Common myeloid progenitor, CD34-positive (primary cell): ENCODE measurements around the gene PLEKHA3.

Experiments
- CTCF ChIA-PET: fragments of 350-600 bp; sonication (Branson Sonifier 250); formaldehyde crosslinking; loops from one replicate; lab custom pipeline; 2021; ENCODE audit warnings: antibody characterized with exemption; lab: Charles Lee
- POLR2A ChIA-PET: fragments of 350-600 bp; sonication (Branson Sonifier 250); formaldehyde crosslinking; loops from one replicate; lab custom pipeline; 2021; ENCODE audit warnings: antibody characterized with exemption; lab: Charles Lee
- DNase-seq, 3 donors: peaks; one replicate each; pipeline versions ENCODE4 v3.0.0 to v3.0.0-alpha.2; 2013
- H3K27ac ChIP-seq, 2 experiments: 1 replicate in 1 of 2; 2 replicates in 1 of 2; pipeline ENCODE4 v1.7.0; 2013; ENCODE audit warnings: inconsistent platforms in 2 of 2, low read length in 2 of 2, mild to moderate bottlenecking in 2 of 2, low read depth in 1 of 2, moderate library complexity in 1 of 2; ENCODE audit not compliant: severe bottlenecking in 2 of 2, insufficient read depth in 1 of 2, poor library complexity in 1 of 2
- H3K27me3 ChIP-seq, 5 experiments: replicated peaks in 2 of 5; 1 replicate in 3 of 5; 2 replicates in 2 of 5; pipeline versions ENCODE4 v1.6.1 to v1.7.0; 2013; ENCODE audit warnings: low read length in 4 of 5, mild to moderate bottlenecking in 2 of 5, moderate library complexity in 2 of 5, inconsistent platforms in 1 of 5; ENCODE audit not compliant: insufficient read depth in 5 of 5, control insufficient read depth in 4 of 5
- H3K36me3 ChIP-seq, 4 experiments: 1 replicate in 2 of 4; 2 replicates in 2 of 4; pipeline versions ENCODE4 v1.6.1 to v1.7.0; 2013; ENCODE audit warnings: low read length in 3 of 4, control low read depth in 1 of 4, mild to moderate bottlenecking in 1 of 4; ENCODE audit not compliant: control insufficient read depth in 4 of 4, insufficient read depth in 4 of 4
- H3K4me1 ChIP-seq, 4 experiments: 1 replicate in 3 of 4; 2 replicates in 1 of 4; pipeline versions ENCODE4 v1.6.1 to v1.7.1; 2013; ENCODE audit warnings: low read length in 3 of 4, mild to moderate bottlenecking in 3 of 4, control low read depth in 1 of 4, inconsistent platforms in 1 of 4, moderate library complexity in 1 of 4; ENCODE audit not compliant: control insufficient read depth in 4 of 4, insufficient read depth in 4 of 4; ENCODE audit errors: control extremely low read depth in 1 of 4
- H3K4me3 ChIP-seq, 7 experiments: 1 replicate in 4 of 7; 2 replicates in 3 of 7; pipeline versions ENCODE4 v1.5.1 to v1.7.0; 2013; ENCODE audit warnings: mild to moderate bottlenecking in 7 of 7, low read length in 6 of 7, moderate library complexity in 6 of 7, inconsistent platforms in 2 of 7, low read depth in 2 of 7, control low read depth in 1 of 7; ENCODE audit not compliant: insufficient read depth in 4 of 7, control insufficient read depth in 1 of 7; ENCODE audit errors: extremely low read depth in 1 of 7
- H3K9me3 ChIP-seq, 5 experiments: 1 replicate in 4 of 5; 2 replicates in 1 of 5; pipeline versions ENCODE4 v1.6.1 to v1.7.1; 2013; ENCODE audit warnings: low read length in 4 of 5, mild to moderate bottlenecking in 2 of 5, inconsistent platforms in 1 of 5, low read depth in 1 of 5, moderate library complexity in 1 of 5; ENCODE audit not compliant: control insufficient read depth in 4 of 5, insufficient read depth in 2 of 5; ENCODE audit errors: control extremely low read depth in 1 of 5
- WGBS: methylation state at CpG from one replicate; pipeline ENCODE4 v1.1.5; 2013; ENCODE audit not compliant: insufficient coverage; 5-methylcytosine and 5-hydroxymethylcytosine counted together

Gene PLEKHA3

GRCh38 chr2:178491612-178492011 lies 11.4 kb downstream of the PLEKHA3 start:
- Histone ChIP-seq H3K9me3 (no peaks in the 10 kb centered on the region), H3K36me3 (peaks cover 29 to 64% (median 45%) of the 10 kb centered on the region in 4 experiments), H3K4me1 (no peaks in the 10 kb centered on the region), H3K4me3 (no peak overlapping the region), H3K27ac (no peak overlapping the region), H3K27me3 (no peaks in the 10 kb centered on the region)
- no peak for DNase-seq
- ChIA-PET CTCF (interaction anchor here (1.0 to 2.4 kb wide), 3 partner anchors 9 to 12 kb away, joined by 3 to 7 read pairs (median 4); no protein-coding TSS in a partner anchor), POLR2A (no interaction called here)
- 99% methylated on average over 6 of the region's 6 CpGs for WGBS

- no peak for DNase-seq
- Histone ChIP-seq H3K27ac (no peak overlapping the region), H3K4me1 (no peaks in the 10 kb centered on the region), H3K36me3 (peaks cover 31 to 77% (median 49%) of the 10 kb centered on the region in 4 experiments), H3K9me3 (no peaks in the 10 kb centered on the region), H3K27me3 (no peaks in the 10 kb centered on the region), H3K4me3 (no peak overlapping the region)
- CTCF ChIA-PET: interaction anchor here (1.1 to 1.8 kb wide), 2 partner anchors 34 to 81 kb away, joined by 3 to 4 read pairs; no protein-coding TSS in a partner anchor
- 93% methylated on average over 3 of the region's 4 CpGs for WGBS
- POLR2A ChIA-PET: no interaction called here
Observed at GRCh38 chr2:178496049-178496448, 15.8 kb downstream of the PLEKHA3 start.

- ChIA-PET CTCF (no interaction called here), POLR2A (no interaction called here)
- no peak overlapping the region for H3K4me3 ChIP-seq
- no peaks in the 10 kb centered on the region for H3K27me3 ChIP-seq
- DNase-seq: no peak
- no peaks in the 10 kb centered on the region for H3K4me1 ChIP-seq
- H3K27ac ChIP-seq: no peak overlapping the region
- no peaks in the 10 kb centered on the region for H3K9me3 ChIP-seq
- peaks cover 24 to 82% (median 53%) of the 10 kb centered on the region in 4 experiments for H3K36me3 ChIP-seq
Observed at GRCh38 chr2:178498137-178498536, 17.9 kb downstream of the PLEKHA3 start.

GRCh38 chr2:178499640-178500039 lies 19.4 kb downstream of the PLEKHA3 start:
- Histone ChIP-seq H3K4me3 (no peak overlapping the region), H3K36me3 (peaks cover 16 to 81% (median 45%) of the 10 kb centered on the region in 4 experiments), H3K27ac (no peak overlapping the region), H3K9me3 (no peaks in the 10 kb centered on the region), H3K27me3 (no peaks in the 10 kb centered on the region), H3K4me1 (no peaks in the 10 kb centered on the region)
- no peak for DNase-seq
- WGBS: no CpG with 5 or more reads among the region's 3 CpGs
- ChIA-PET POLR2A (no interaction called here), CTCF (interaction anchor here (1.8 kb wide), 1 partner anchor 20 kb away, joined by 4 read pairs; no protein-coding TSS in a partner anchor)

- no peaks in the 10 kb centered on the region for H3K27me3 ChIP-seq
- no peak for DNase-seq
- no peaks in the 10 kb centered on the region for H3K9me3 ChIP-seq
- H3K4me3 ChIP-seq: no peak overlapping the region
- WGBS: no CpG with 5 or more reads among the region's 4 CpGs
- H3K4me1 ChIP-seq: no peaks in the 10 kb centered on the region
- ChIA-PET CTCF (interaction anchor here (0.8 to 1.6 kb wide), 4 partner anchors 9 to 47 kb away, joined by 3 to 5 read pairs (median 4); no protein-coding TSS in a partner anchor), POLR2A (no interaction called here)
- H3K36me3 ChIP-seq: peaks cover 7 to 71% (median 34%) of the 10 kb centered on the region in 4 experiments
- no peak overlapping the region for H3K27ac ChIP-seq
Observed at GRCh38 chr2:178502751-178503150, 22.5 kb downstream of the PLEKHA3 start.

- H3K27me3 ChIP-seq: no peaks in the 10 kb centered on the region
- H3K9me3 ChIP-seq: no peaks in the 10 kb centered on the region
- H3K4me1 ChIP-seq: no peaks in the 10 kb centered on the region
- ChIA-PET CTCF (interaction anchor here (1.4 kb wide), 1 partner anchor 12 kb away, joined by 5 read pairs; no protein-coding TSS in a partner anchor), POLR2A (no interaction called here)
- DNase-seq: no peak
- peaks cover 3 to 51% (median 23%) of the 10 kb centered on the region in 4 experiments for H3K36me3 ChIP-seq
- 100% methylated on average over 1 of the region's 1 CpG for WGBS
- no peak overlapping the region for H3K4me3 ChIP-seq
- H3K27ac ChIP-seq: no peak overlapping the region
Observed at GRCh38 chr2:178506101-178506500, 25.8 kb downstream of the PLEKHA3 start.

- peaks cover 3 to 50% (median 21%) of the 10 kb centered on the region in 4 experiments for H3K36me3 ChIP-seq
Observed at GRCh38 chr2:178506524-178506923, 26.3 kb downstream of the PLEKHA3 start.

More at GRCh38 chr2:178506524-178506923, 26.3 kb downstream of the PLEKHA3 start:
- Histone ChIP-seq H3K4me3 (no peak overlapping the region), H3K27me3 (no peaks in the 10 kb centered on the region), H3K9me3 (no peaks in the 10 kb centered on the region), H3K4me1 (no peaks in the 10 kb centered on the region), H3K27ac (no peak overlapping the region)
- CTCF ChIA-PET: interaction anchor here (1.2 to 1.4 kb wide), 2 partner anchors 11 kb away, joined by 4 to 5 read pairs; no protein-coding TSS in a partner anchor
- POLR2A ChIA-PET: no interaction called here
- no peak for DNase-seq
- no CpG with 5 or more reads among the region's 2 CpGs for WGBS
